Activated CD8-positive, alpha-beta T cell treated with anti-CD3 and anti-CD28 coated beads for 36 hours (primary cell): Measurements from ENCODE around the gene MSANTD1. TPM values are rescaled to one million over a fixed set of nuclear protein-coding genes. Genes with fewer than 3 reads are reported as not detected.

Source experiments
- ATAC-seq: fragments of 200-7000 bp; cut with Tn5 transposase; one replicate; pipeline ENCODE4 v1.10.0; 2021; ENCODE audit warnings: mild to moderate bottlenecking, moderate library complexity
- CTCF ChIA-PET: fragments of 350-600 bp; sonication (Branson Sonifier 250); formaldehyde crosslinking; loops from one replicate; lab custom pipeline; 2021; ENCODE audit warnings: antibody characterized with exemption; lab: Charles Lee
- POLR2A ChIA-PET: fragments of 350-600 bp; sonication (Branson Sonifier 250); formaldehyde crosslinking; loops from one replicate; lab custom pipeline; 2021; ENCODE audit warnings: antibody characterized with exemption; lab: Charles Lee
- DNase-seq: peaks from one replicate; pipeline ENCODE4 v3.0.0-alpha.2; 2020
- H3K27ac Mint-ChIP-seq: one replicate; pipeline ENCODE4 v1.8.0; 2021; ENCODE audit warnings: mild to moderate bottlenecking, mixed read lengths
- H3K27me3 Mint-ChIP-seq: one replicate; pipeline ENCODE4 v1.8.0; 2021; ENCODE audit warnings: mixed read lengths
- H3K36me3 Mint-ChIP-seq: one replicate; pipeline ENCODE4 v1.8.0; 2021; ENCODE audit warnings: low read depth, mixed read lengths
- H3K4me1 Mint-ChIP-seq: one replicate; pipeline ENCODE4 v1.8.0; 2021; ENCODE audit warnings: low read depth, mixed read lengths
- H3K4me3 Mint-ChIP-seq: one replicate; pipeline ENCODE4 v1.8.0; 2021; ENCODE audit warnings: mild to moderate bottlenecking, moderate library complexity, mixed read lengths
- H3K9me3 Mint-ChIP-seq: one replicate; pipeline ENCODE4 v1.8.0; 2021; ENCODE audit warnings: mixed read lengths
- intact Hi-C: fragments of 100-400 bp; cut with micrococcal nuclease; formaldehyde crosslinking; loops from one replicate; pipeline ENCODE4 v1.10.0; 2022
- total RNA-seq, 2 experiments: library from RNA; stranded (reverse); gene quantifications; one replicate each; pipeline ENCODE4 v1.2.3, GENCODE V29; 2021
- TF ChIP-seq, protein P1 (sequence below): fragments of 200-600 bp; IDR thresholded peaks from one replicate; pipeline ENCODE4 v1.8.0; 2022; ENCODE audit warnings: antibody characterized with exemption, mild to moderate bottlenecking

Gene MSANTD1
- total RNA-seq, 2 experiments from 2014 or later = 0.43 TPM

DNA sequence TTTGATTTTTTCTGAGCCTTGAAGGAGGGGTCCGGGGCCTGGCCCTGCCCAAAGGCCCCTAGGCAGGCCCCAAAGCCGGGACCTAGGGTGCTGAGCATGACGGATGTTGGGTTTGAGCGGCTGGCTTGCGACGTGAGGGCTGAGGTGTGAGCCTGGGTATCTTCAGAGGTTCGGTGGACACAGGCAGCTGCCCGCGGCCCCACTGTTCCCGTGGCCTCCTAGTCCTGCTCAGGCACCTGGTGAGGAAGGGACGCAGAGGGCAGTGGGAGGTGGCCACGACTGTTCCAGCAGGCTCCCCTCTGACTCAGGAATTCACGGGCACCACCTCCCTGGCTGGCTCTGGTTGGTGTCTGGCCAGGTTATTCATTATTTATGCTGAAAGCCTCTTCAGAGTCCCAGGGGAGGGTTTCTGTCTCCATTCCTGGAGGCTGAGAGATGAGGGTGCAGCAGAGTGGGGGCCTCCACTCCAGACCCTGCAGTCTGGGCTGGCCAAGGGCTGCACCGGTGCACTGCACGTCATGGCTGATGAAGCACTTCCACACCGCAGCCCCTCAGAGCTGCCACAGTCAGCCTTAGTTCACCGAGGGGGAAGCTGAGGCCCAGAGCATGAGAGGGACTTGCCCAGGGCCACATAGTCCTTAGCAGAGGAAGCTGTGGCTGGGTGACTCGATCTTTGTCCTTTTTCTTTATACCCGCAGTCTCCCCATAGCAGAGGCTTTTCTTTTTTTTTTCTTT is 2.2 kb downstream of the MSANTD1 start:
- POLR2A ChIA-PET = no interaction called here
- Mint-ChIP-seq H3K4me3 (no peak overlapping the region), H3K9me3 (no peaks in the 10 kb centered on the region), H3K27ac (no peak overlapping the region), H3K4me1 (no peaks in the 10 kb centered on the region), H3K27me3 (no peaks in the 10 kb centered on the region), H3K36me3 (no peaks in the 10 kb centered on the region)
- DNase-seq (peak; percentile 46), ATAC-seq (peak; percentile 92)
- CTCF ChIA-PET = no interaction called here
- intact Hi-C loops = no loop called here
- TF ChIP-seq, protein P1, sequence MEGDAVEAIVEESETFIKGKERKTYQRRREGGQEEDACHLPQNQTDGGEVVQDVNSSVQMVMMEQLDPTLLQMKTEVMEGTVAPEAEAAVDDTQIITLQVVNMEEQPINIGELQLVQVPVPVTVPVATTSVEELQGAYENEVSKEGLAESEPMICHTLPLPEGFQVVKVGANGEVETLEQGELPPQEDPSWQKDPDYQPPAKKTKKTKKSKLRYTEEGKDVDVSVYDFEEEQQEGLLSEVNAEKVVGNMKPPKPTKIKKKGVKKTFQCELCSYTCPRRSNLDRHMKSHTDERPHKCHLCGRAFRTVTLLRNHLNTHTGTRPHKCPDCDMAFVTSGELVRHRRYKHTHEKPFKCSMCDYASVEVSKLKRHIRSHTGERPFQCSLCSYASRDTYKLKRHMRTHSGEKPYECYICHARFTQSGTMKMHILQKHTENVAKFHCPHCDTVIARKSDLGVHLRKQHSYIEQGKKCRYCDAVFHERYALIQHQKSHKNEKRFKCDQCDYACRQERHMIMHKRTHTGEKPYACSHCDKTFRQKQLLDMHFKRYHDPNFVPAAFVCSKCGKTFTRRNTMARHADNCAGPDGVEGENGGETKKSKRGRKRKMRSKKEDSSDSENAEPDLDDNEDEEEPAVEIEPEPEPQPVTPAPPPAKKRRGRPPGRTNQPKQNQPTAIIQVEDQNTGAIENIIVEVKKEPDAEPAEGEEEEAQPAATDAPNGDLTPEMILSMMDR = no peak

DNA sequence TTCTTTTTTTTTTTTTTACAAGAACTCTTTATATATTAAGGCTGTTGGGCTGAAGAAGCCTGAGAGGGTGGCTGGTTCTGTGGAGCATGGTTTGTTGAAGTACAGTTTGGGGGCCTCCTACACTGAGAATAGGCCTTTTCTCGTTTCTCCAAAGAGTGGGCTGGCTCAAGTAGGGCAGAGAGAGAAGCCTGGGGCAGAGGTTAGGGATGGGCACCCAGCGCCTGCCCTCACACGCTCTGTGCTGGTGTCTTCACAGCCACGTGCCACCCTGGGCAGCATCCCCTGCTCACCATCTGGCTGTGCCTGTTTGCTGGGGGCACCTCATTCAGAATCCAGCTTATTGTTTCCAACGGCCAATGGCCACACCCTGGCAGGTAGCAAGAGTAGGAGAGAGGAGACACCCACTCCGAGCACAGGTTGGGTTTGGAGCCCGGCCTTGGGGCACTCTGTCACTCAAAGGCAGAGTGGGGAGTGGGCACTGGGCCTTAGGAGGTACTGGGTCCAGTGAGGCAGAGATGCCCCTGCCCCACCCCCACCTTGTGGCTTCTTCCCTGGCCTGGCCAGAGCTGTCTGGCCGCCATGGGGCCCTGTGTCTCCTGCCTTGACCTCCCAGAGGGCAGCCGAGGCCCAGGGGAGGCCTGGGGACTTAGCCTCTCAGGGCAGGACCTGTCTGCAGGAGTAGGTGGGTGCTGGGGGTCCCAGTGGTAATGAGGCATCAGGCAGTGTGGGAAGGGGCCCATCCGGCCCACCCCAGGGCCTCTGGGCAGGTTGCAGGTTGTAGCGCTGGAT is 2.9 kb downstream of the MSANTD1 start:
- Mint-ChIP-seq H3K4me1 (no peaks in the 10 kb centered on the region), H3K9me3 (no peaks in the 10 kb centered on the region), H3K4me3 (no peak overlapping the region), H3K27ac (no peak overlapping the region), H3K36me3 (no peaks in the 10 kb centered on the region), H3K27me3 (no peaks in the 10 kb centered on the region)
- TF ChIP-seq, protein P1 = no peak
- no peak for ATAC-seq
- intact Hi-C loops = no loop called here
- ChIA-PET POLR2A (no interaction called here), CTCF (no interaction called here)
- DNase-seq = no peak

DNA sequence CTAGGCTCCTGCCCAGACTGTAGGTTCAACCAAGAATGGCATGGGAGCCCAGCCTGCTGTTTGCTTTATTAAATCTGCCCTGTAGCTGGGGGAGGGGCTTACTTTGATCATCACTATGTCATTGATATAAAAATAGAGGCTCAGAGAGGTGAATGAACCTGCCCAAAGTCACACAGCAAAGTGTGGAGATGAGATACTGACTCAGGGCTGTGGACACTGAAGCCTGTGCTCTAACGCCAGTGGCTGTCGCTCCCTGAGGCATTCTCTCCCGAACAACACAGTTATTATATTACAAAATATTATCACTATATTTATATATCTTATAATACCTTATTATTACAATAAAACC is 3.5 kb downstream of the MSANTD1 start:
- H3K4me1 Mint-ChIP-seq = no peaks in the 10 kb centered on the region
- ATAC-seq = no peak
- ChIA-PET POLR2A (no interaction called here), CTCF (no interaction called here)
- no peak overlapping the region for H3K27ac Mint-ChIP-seq
- no peak for DNase-seq
- intact Hi-C loops = no loop called here
- no peaks in the 10 kb centered on the region for H3K9me3 Mint-ChIP-seq
- TF ChIP-seq, protein P1 = no peak
- H3K27me3 Mint-ChIP-seq = no peaks in the 10 kb centered on the region
- H3K4me3 Mint-ChIP-seq = no peak overlapping the region
- no peaks in the 10 kb centered on the region for H3K36me3 Mint-ChIP-seq

DNA sequence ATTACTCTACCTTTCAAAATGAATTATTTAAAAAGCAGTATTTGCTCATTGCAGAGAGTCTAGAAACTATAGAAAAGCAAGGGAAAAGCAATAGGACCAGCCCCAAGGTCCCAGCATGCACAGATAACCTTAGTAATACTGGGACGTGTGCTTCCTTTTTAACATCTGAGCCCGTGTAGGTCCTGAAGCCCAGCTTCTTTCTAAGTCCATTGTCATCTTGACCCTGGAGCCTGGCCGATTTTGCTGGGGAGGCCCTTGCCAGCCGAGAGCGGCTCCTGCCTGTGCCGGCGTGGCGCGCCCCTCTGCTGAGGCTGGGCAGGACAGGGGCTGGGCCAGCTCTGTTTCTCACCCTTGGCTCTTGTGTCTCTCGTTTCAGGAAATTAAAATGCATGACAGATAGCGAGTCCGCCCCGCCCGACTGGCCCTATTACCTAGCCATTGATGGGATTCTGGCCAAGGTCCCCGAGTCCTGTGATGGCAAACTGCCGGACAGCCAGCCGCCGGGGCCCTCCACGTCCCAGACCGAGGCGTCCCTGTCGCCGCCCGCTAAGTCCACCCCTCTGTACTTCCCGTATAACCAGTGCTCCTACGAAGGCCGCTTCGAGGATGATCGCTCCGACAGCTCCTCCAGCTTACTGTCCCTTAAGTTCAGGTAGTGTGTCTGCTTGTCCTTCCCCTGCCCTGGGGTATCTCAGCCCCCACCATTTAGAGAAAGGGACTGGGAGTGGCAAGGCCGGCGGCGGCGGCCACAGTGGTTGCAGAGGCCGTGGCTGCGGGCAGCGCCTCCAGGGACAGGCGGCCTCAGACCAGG is 4.1 kb downstream of the MSANTD1 start:
- ChIA-PET POLR2A (no interaction called here), CTCF (no interaction called here)
- H3K4me3 Mint-ChIP-seq = no peak overlapping the region
- H3K36me3 Mint-ChIP-seq = no peaks in the 10 kb centered on the region
- no peaks in the 10 kb centered on the region for H3K27me3 Mint-ChIP-seq
- no peaks in the 10 kb centered on the region for H3K4me1 Mint-ChIP-seq
- H3K27ac Mint-ChIP-seq = no peak overlapping the region
- DNase-seq (no peak), ATAC-seq (no peak)
- TF ChIP-seq, protein P1 = no peak
- intact Hi-C loops = no loop called here
- H3K9me3 Mint-ChIP-seq = no peaks in the 10 kb centered on the region
